OCI-LY1 (cell line): ENCODE measurements around the gene BRME1.

Experiments used
- H2AFZ ChIP-seq: fragments of 200-600 bp; sonication (generic), shearing (Covaris generic); 2 replicates; pipeline ENCODE4 v1.6.0; 2014; ENCODE audit warnings: antibody characterized with exemption, mild to moderate bottlenecking, low read length
- H3F3A ChIP-seq: fragments of 200-600 bp; sonication (generic), shearing (Covaris generic); 2 replicates; pipeline ENCODE4 v1.6.0; 2014; ENCODE audit warnings: mild to moderate bottlenecking, antibody characterized with exemption, low read length, moderate library complexity; ENCODE audit not compliant: insufficient read depth
- H3K27ac ChIP-seq: fragments of 200-600 bp; sonication (generic); 2 replicates; pipeline ENCODE4 v1.5.1; 2014; ENCODE audit warnings: low read length, mixed run types, mild to moderate bottlenecking, low read depth; ENCODE audit not compliant: poor library complexity, severe bottlenecking
- H3K27me3 ChIP-seq: fragments of 200-600 bp; sonication (generic); 2 replicates; pipeline ENCODE4 v1.6.0; 2014; ENCODE audit warnings: antibody characterized with exemption, mild to moderate bottlenecking, low read length, moderate library complexity; ENCODE audit not compliant: insufficient read depth
- H3K36me3 ChIP-seq: fragments of 200-600 bp; sonication (generic); 2 replicates; pipeline ENCODE4 v1.6.1; 2014; ENCODE audit warnings: mild to moderate bottlenecking, antibody characterized with exemption, low read length, moderate library complexity, mixed read lengths; ENCODE audit not compliant: insufficient read depth
- H3K4me1 ChIP-seq: fragments of 200-600 bp; sonication (generic); 2 replicates; pipeline ENCODE4 v1.5.1; 2014; ENCODE audit warnings: mild to moderate bottlenecking, low read length, moderate library complexity; ENCODE audit not compliant: insufficient read depth, severe bottlenecking
- H3K4me2 ChIP-seq: fragments of 200-600 bp; sonication (generic), shearing (Covaris generic); 2 replicates; pipeline ENCODE4 v1.6.1; 2014; ENCODE audit warnings: low read length
- H3K4me3 ChIP-seq: fragments of 200-600 bp; sonication (generic); 2 replicates; pipeline ENCODE4 v1.5.1; 2014; ENCODE audit warnings: low read length, low read depth, mild to moderate bottlenecking, mixed read lengths; ENCODE audit not compliant: poor library complexity, severe bottlenecking
- H3K79me2 ChIP-seq: fragments of 200-600 bp; shearing (Covaris generic); 2 replicates; pipeline ENCODE4 v1.6.1; 2016; ENCODE audit warnings: mixed run types, low read length, mixed read lengths; ENCODE audit not compliant: insufficient read depth
- H3K9ac ChIP-seq: fragments of 200-600 bp; sonication (generic), shearing (Covaris generic); 2 replicates; pipeline ENCODE4 v1.6.1; 2014; ENCODE audit warnings: mild to moderate bottlenecking, low read length, mixed read lengths
- H3K9me2 ChIP-seq: fragments of 200-600 bp; sonication (generic), shearing (Covaris generic); 2 replicates; pipeline ENCODE4 v1.6.1; 2014; ENCODE audit warnings: low read depth, mild to moderate bottlenecking, low read length, mixed read lengths
- H3K9me3 ChIP-seq: fragments of 200-600 bp; shearing (Covaris generic); 2 replicates; pipeline ENCODE4 v1.6.1; 2014; ENCODE audit warnings: low read length, mixed read lengths
- H4K20me1 ChIP-seq: fragments of 200-600 bp; sonication (generic), shearing (Covaris generic); 2 replicates; pipeline ENCODE4 v1.6.0; 2016; ENCODE audit warnings: mild to moderate bottlenecking, low read length; ENCODE audit not compliant: insufficient read depth
- CTCF ChIP-seq: fragments of 200-600 bp; sonication (generic), shearing (Covaris generic); IDR thresholded peaks from 2 replicates; pipeline ENCODE4 v1.5.1; 2017; ENCODE audit warnings: mild to moderate bottlenecking, antibody characterized with exemption, low read length, moderate library complexity, mixed read lengths
- EZH2 ChIP-seq: fragments of 200-600 bp; sonication (generic), shearing (Covaris generic); IDR thresholded peaks from 2 replicates; pipeline ENCODE4 v1.8.0; 2017; ENCODE audit warnings: borderline replicate concordance, mixed run types, mild to moderate bottlenecking, antibody characterized with exemption, low read length, moderate library complexity, mixed read lengths

BRME1 gene

GRCh38 chr19:13872339-13872694, 33.6 kb downstream of the BRME1 start:
- H2AFZ ChIP-seq, result no peak overlapping the region

GRCh38 chr19:13870873-13871272, 35.0 kb downstream of the BRME1 start:
- Histone ChIP-seq H3K27me3 (peaks cover 11% of the 10 kb centered on the region; the same call in 1 of the 2 replicates), H3K79me2 (no peaks in the 10 kb centered on the region)
- TF ChIP-seq EZH2 (no peak), CTCF (no peak)

More at GRCh38 chr19:13872339-13872694, 33.6 kb downstream of the BRME1 start:
- TF ChIP-seq EZH2, result no peak
- TF ChIP-seq CTCF, result no peak
- H3K4me2 ChIP-seq, result peak overlapping the region; percentile 64
- H3K27me3 ChIP-seq, result peaks cover 11% of the 10 kb centered on the region; the same call in 1 of the 2 replicates
- H4K20me1 ChIP-seq, result no peaks in the 10 kb centered on the region
- H3K9me3 ChIP-seq, result no peaks in the 10 kb centered on the region
- no peak overlapping the region for H3K27ac ChIP-seq
- peak overlapping the region; percentile 53 for H3K4me3 ChIP-seq
- H3K9ac ChIP-seq, result no peak overlapping the region; the same call in 1 of the 2 replicates
- no peaks in the 10 kb centered on the region for H3F3A ChIP-seq
- no peaks in the 10 kb centered on the region for H3K79me2 ChIP-seq
- H3K36me3 ChIP-seq, result no peaks in the 10 kb centered on the region
- H3K9me2 ChIP-seq, result no peaks in the 10 kb centered on the region
- no peaks in the 10 kb centered on the region for H3K4me1 ChIP-seq

DNA sequence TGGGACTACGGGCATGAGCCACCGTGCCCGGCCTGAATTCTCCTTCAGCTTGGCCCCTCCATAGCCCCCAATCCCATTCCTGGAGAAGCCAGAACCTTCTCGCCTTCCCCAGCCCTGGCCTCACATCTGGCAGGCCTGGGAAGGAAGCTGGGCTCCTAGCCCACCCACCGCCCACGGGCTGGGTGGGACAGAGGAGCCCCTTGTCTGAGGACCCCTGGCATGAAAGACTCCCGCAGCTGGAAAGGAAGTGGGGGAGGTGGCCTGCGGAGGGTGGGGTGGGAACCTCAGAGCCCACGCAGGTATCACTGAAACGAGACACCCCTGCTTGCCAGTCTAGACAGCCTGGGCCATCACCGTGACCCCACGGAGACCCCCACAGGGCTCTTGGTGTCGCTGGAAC, 36.6 kb downstream of the BRME1 start:
- no peak overlapping the region for H2AFZ ChIP-seq
- H3K4me1 ChIP-seq, result no peaks in the 10 kb centered on the region
- no peaks in the 10 kb centered on the region for H3K79me2 ChIP-seq
- H3K9me3 ChIP-seq, result no peaks in the 10 kb centered on the region
- H3K4me3 ChIP-seq, result no peak overlapping the region
- H3K4me2 ChIP-seq, result no peak overlapping the region
- H3F3A ChIP-seq, result no peaks in the 10 kb centered on the region
- H3K27ac ChIP-seq, result no peak overlapping the region
- peaks cover 10% of the 10 kb centered on the region; the same call in 1 of the 2 replicates for H3K27me3 ChIP-seq
- H3K36me3 ChIP-seq, result no peaks in the 10 kb centered on the region
- H3K9me2 ChIP-seq, result no peaks in the 10 kb centered on the region
- no peak overlapping the region for H3K9ac ChIP-seq
- no peaks in the 10 kb centered on the region for H4K20me1 ChIP-seq
- TF ChIP-seq CTCF (no peak), EZH2 (no peak)

More at GRCh38 chr19:13870873-13871272, 35.0 kb downstream of the BRME1 start:
- no peaks in the 10 kb centered on the region for H3K9me3 ChIP-seq
- no peak overlapping the region for H3K27ac ChIP-seq
- no peak overlapping the region for H3K9ac ChIP-seq
- no peaks in the 10 kb centered on the region for H3K36me3 ChIP-seq
- no peaks in the 10 kb centered on the region for H4K20me1 ChIP-seq
- H2AFZ ChIP-seq, result no peak overlapping the region
- H3K4me2 ChIP-seq, result no peak overlapping the region
- H3F3A ChIP-seq, result no peaks in the 10 kb centered on the region
- no peaks in the 10 kb centered on the region for H3K4me1 ChIP-seq
- H3K9me2 ChIP-seq, result no peaks in the 10 kb centered on the region
- H3K4me3 ChIP-seq, result no peak overlapping the region
